ENCODE measurements around the gene BCKDHA.

- TF ChIP-seq CTCF (IDR thresholded peaks at IDR 0.05; ENCODE audit: poor library complexity, severe bottlenecking) (no peak), MXI1 (conservative IDR thresholded peaks at IDR 0.05; ENCODE audit: poor library complexity, severe bottlenecking) (no peak), REST (IDR thresholded peaks at IDR 0.05; ENCODE audit: borderline replicate concordance) (no peak), SMC3 (conservative IDR thresholded peaks at IDR 0.05; ENCODE audit: poor library complexity) (no peak), EP300 (conservative IDR thresholded peaks at IDR 0.05; ENCODE audit: poor library complexity, severe bottlenecking) (no peak)
Observed at GRCh38 chr19:41369769-41370168, 27.8 kb upstream of the BCKDHA start.

All from neural cell (in vitro differentiated cells).